Stimulated activated CD4-positive, alpha-beta T cell treated with anti-CD3 and anti-CD28 coated beads, Interleukin-2, amount 100 ng/mL, for 24 hours (primary cell): ENCODE measurements around the gene TLCD3A.
"Not testable (repeated sequence)": the region's sequence is repeated elsewhere in the genome, so short reads cannot be mapped to it uniquely, and the experiment has no call there.

Experiments used
- DNase-seq, 2 donors: peaks; one replicate each; pipeline ENCODE4 v3.0.0-alpha.2; 2020

Gene TLCD3A

DNA sequence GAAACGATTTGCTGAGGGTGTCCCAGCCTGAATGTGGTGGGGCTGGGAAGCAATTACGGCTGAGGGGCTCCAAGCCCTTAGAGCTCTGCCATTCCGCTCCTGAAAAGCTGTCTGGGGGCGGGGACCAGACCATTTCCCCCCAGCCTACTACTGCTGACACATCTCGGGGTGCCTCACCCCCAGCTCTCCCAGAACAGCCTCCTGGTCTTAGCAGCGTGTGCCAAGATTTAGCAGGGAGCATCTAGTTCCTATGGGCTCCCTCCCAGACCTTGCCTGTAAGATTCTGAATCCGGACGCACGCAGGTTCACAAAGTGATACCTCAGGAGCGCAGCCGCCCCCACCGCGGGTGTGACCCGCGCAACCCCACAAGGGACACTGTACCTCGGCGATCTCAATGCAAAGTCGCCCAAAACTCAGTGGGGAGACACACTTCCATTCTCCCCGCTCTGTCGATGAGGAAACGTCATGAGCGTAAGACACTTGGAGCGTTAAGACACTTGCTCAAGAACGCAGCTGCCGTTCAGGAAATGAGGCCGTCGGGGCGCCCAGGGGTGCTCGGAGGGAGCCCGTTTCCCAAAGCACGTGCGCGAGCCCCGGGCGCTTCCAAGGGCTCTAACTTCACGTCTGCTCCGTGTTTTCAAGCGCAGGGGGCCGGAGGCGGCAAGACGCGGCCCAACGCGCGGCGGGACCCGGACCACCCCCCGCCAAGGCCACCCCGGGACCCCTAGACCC, 19.0 kb downstream of the TLCD3A start:
- DNase-seq = peak; percentile 61 to 63

DNA sequence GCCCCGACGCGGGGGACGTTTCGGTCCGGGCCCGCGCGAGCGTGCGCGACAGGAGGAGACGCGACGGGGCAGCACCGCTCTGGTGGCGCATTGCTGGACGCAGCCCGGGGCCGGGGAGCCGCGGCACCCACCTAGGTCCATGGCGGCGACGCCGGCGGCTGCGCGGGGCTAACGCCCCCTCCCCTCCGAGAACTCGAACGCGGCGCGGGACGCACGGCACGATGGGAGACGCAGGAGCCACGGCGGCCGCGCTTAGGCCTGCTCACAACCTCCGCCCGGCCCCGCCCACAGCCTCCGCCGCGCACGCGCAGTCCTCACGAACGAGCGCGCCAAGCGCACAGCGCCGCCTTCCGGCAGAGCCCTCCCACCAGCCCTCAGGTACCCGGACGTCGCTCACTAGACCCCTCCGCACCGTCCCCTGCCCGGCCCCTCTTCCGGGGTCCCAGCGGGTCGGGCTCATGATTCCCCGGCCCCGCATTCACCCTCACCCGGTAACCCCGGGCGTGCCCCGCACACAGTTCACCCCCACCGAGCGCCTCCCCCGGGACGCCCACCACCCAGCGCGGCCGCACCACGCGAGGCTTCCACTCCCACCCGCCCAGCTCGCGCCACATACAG, 19.7 kb downstream of the TLCD3A start, which contains the start of gene GEMIN4:
Gene GEMIN4 (minus strand): TSS at position 263 of the 618 bp plus-strand sequence. CDS start 122 bp downstream, at position 141.
- DNase-seq = peak; percentile 99

DNA sequence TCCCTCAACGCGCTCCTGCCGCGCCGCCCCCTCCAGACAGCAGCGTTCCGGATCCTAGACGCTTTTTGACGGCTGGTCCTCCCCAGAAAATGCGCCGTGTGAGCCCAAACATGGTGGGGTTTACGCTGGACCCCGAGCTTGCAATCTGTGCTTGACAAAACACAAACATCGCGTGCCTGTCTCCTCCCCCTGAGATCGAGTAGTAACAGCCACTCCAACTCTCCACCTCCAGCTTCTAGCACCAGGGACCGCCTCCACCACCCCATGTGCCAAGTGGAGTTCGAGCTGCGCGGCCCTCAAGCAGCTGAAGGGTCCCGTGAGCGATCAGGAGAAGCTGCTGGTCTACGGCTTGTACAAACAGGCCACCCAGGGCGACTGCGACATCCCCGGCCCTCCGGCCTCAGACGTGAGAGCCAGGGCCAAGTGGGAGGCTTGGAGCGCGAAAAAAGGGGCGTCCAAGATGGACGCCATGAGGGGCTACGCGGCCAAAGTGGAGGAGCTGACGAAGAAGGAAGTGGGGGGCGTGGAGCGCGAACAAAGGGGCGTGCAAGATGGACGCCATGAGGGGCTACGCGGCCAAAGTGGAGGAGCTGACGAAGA, 20.3 kb downstream of the TLCD3A start:
- no peak for DNase-seq

DNA sequence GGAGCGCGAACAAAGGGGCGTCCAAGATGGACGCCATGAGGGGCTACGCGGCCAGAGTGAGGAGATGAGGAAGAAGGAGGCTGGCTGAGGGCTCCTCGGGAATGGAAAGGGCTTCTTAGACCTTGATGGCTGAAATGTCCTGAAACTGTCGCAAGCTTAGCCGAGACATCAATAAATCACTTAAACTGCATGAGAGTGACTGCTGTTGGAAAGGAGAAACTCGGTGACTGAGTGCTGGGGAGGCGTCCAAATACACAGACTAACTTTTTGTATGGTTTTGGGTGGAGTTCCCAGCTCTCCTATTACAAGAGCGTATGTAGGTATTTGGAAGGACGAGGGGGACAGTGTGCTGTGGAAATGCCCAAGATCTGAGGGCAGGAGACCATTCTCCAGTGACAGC, 21.0 kb downstream of the TLCD3A start:
- no peak for DNase-seq

DNA sequence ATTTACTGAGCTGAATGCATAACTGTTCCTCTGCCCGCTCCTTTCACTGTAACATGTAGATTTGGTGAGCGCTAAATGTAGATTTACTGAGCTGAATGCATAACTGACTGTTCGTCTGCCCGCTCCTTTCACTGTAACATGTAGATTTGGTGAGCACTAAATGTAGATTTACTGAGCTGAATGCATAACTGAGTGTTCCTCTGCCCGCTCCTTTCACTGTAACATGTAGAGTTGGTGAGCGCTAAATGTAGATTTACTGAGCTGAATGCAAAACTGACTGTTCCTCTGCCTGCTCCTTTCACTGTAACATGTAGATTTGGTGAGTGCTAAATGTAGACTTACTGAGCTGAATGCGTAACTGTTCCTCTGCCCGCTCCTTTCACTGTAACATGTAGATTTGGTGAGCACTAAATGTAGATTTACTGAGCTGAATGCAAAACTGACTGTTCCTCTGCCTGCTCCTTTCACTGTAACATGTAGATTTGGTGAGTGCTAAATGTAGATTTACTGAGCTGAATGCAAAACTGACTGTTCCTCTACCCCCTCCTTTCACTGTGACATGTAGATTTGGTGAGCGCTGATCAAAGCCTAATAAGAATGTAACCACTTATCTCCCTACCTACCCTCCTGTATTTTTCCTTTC, 23.0 kb downstream of the TLCD3A start:
- not testable (repeated sequence) for DNase-seq

DNA sequence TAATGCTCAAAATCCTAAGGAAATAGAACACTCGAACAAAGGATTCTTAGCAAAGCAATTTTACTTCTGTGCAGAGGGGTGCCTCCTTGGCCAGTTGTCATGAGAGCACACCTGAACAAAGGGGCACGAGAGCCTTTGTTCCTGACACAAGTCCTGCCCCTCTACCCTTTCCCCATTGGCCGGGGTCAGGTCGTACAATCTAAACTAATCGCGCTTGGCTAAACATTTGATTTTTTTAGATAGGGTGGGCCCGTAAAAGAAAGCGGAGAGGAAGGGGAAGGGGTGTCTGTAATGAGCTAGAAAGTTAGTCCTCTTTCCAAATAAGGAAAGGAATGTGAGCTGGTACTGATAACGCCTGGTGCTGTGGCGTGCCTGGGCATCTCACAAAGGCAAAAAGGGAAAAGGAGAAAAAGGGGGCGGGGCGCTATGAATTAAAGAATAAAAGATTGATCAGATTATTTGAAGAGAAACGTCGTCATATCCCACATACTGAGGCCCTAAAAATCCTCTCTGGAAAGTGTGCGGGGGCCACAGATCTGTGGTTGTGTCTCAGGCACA, 23.7 kb downstream of the TLCD3A start:
- DNase-seq = not testable (repeated sequence)

DNA sequence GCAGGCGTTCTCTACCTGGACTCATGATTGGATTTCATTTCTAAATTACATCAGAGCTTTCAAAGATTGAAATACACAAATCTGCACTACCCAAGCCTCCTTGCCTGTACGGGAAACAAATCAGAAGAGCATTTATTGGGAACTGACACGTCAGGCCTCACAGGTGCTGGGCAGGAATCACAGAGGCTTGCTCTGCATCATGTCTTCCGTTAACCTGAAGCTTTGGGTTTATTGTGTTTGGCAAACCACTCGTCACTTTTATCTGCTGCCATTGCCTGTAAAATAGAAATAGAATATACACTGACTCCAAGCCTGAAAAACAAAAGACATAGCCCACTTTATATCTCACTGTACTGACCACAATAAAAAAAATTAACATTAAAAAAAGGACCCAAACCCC, 27.6 kb downstream of the TLCD3A start:
- no peak for DNase-seq

DNA sequence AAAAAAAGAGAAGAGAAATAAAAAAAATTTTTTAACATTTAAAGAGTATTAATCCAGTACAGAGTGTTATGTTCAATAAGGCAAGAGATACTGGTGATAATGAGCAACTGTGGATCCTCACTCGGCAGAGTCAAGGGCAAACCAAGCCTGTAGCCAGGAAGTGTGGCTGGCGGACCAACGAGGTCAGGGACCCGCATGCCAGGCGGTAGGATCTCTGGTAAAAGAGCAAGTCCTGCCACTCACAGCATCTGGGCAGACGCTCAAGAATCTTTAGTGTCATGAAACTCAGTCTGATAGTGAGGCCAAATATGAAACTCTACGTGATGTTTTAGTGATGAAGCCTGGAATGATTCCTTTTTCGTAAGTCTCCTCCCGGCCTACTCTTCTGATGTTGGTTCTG, 28.0 kb downstream of the TLCD3A start:
- no peak for DNase-seq

DNA sequence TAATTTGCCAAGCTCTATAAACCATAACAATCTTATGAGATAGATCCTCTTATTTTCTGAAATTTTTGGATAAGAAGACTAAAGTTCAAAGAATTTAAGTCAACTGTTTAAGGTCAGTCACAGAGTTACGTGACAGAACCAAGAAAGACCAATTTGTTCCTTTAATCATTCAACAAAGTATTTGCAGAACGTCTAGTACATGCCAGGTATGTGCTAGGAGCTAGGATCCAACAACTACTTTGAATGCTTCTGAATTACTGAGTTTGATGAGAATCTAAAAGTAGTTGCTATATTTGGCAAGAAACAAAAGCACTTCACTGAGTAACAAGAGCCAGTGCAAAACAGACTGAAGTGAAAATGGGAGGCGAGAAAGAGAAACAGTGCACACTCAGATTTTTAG, 34.7 kb downstream of the TLCD3A start:
- DNase-seq = no peak

DNA sequence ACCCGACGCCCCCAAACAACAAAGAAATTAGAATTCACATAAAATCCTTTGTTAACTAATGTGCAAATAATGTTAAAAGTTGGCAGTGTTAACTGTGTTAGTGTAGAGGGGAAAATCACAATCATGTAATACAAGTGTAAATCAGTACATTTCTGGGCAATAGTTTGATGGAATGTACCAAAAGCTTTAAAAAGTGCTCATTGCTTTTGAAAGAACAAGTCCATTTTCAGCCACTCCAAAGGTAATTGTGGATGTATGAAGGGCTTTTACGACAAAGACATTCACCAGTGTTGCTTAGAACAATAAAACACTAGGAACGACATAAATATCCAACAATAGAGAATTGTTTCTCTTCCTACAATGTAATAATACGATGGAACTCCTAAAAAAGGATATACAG, 40.6 kb downstream of the TLCD3A start:
- DNase-seq = no peak

DNA sequence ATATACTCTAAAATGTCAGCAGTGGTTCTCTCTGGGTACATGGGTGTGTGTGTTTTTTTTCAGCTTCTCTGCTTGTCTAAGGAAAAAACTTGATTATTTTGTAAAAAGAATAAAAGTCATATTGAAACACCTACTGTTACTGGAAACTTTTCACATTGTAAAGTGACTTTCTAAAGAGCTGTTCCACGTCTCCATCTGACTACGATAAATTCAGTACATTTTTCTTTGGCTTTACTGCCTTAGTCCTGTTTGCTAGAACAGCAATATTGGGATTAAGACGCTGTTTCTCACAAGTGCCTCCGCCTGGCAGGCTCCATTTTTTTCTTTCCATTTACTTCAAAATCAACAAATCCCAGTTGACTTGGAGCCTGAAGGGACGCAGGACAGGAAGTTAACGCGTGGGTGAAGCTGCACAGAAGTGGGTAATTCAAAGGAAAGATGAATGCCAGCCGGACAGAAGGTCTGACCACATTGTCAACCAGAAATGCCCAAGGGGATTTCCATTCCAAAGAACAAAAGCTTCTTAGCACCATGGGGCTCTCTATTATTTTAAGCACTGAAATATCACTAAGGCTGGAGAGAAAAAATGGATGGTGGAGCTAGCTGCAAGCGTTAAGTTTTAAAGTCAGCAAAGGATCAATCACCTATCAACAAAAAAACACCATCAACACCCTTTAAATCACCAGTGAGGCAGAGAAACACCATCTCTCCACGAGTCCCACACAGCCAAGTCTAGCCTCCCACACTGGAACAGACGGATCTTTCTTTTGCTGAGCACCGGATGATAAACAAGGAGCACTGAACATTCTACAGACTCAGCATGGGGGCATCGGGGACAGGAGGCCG, 41.3 kb downstream of the TLCD3A start:
- DNase-seq = no peak

DNA sequence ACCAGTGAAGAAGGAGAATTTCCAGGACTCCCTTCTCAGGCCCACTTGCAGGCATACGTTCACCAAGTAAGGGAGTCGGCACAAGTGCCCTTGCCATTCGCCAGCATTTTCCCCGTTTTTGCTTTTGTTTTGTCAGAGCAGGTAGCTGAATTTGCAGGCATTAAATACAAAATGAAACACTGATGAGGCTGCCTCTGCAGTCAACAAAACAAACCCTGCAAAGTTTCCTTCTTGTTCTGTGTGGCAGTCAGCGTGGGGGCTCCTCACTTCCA, 41.9 kb downstream of the TLCD3A start:
- DNase-seq = no peak

DNA sequence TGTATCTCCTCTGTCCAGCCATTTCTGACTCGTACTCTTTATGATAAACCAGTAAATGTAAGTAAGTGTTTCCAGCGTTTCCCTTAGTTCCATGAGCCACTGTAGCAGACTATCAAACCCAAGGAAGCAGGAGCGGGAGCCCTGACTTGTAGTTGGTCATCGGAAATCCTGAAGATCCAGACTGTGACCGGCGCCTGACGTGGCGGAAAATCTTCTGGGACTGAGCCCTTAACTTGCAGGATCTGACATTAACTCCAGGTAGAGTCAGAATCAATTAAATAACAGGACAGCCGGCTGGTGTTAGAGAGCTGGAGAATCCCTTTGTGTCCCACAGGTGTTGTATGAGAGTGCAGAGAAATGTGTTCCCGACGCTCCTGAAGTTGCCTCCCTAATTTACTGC, 45.7 kb downstream of the TLCD3A start:
- no peak for DNase-seq

DNA sequence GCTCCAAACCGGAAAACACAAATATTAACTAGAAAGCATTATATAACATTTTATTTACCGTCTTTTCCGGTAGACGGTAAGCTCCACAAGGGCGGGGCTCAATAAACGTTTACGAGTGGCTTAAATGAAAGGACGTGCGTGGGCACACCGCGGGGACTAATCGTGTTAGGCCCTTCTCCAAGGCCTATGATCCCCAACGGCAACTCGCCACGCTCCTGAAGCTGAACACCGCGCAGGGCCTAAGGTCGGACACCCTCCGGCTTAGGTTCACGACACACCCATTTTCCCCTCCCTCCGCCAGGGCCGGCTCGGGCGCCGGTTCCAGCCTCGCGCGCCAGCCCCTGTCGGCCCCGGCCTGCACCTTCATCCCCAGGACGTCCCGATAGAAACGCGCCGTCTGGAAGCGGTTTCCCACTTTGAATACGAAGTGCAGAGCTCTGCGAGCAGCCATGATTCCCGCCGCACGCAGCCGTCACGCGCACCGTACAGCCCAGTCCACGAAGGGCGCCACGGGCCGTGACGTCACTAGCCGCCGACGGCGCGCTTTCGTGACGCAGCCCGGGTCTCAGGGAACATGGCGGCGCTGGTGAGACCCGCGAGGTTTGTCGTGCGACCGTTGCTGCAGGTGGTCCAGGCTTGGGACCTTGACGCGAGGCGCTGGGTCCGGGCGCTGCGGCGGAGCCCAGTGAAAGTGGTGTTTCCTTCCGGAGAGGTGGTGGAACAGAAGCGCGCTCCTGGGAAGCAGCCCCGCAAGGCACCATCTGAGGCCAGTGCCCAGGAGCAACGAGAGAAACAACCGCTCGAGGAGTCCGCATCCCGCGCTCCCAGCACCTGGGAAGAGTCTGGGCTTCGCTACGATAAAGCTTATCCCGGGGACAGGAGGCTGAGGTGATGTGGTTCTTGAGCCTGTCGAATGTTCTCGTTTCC, 49.7 kb downstream of the TLCD3A start, which contains the start of the genes GLOD4 and MRM3:
Gene GLOD4 (minus strand): TSS at position 476 of the 927 bp plus-strand sequence. CDS start 25 bp downstream, at position 451.
Gene MRM3 (plus strand): TSS at position 549 of the 927 bp plus-strand sequence. CDS start 26 bp downstream, at position 575.
- DNase-seq = peak; percentile 95 to 96

DNA sequence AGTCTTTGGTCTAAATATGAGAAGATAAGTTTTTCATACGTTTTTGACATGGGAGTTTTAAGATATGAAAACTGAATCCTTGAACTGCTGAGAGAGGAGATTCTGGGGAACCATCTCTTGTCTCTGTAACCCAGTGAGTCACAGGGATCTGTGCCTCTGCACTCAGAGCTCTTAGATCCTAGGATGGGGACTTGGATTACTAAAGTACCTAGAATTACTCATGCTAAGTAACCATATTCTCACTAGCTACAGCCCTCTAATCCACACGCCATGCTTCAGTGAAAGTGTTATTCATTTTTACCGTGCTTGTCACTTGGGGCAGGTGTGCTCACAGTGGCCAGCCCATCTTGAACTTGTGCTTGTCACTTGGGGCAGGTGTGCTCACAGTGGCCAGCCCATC, 51.7 kb downstream of the TLCD3A start:
- DNase-seq = no peak

DNA sequence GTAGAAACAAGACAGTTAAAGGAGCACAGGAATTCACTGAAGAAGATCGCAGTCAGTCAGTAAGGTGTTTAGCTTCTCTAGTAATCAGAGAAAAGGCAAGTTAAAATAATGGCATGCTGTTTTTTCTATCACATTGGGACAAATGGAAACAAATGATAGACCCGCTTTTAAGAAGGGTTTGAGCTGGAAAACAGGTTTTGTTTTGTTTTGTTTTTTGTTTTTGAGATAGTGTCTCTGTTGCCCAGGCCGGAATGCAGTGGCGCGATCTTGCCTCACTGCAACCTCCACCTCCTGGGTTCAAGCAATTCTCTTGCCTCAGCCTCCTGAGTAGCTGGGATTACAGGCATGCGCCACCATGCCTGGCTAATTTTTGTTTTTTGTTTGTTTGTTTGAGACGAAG, 53.5 kb downstream of the TLCD3A start:
- not testable (repeated sequence) for DNase-seq

DNA sequence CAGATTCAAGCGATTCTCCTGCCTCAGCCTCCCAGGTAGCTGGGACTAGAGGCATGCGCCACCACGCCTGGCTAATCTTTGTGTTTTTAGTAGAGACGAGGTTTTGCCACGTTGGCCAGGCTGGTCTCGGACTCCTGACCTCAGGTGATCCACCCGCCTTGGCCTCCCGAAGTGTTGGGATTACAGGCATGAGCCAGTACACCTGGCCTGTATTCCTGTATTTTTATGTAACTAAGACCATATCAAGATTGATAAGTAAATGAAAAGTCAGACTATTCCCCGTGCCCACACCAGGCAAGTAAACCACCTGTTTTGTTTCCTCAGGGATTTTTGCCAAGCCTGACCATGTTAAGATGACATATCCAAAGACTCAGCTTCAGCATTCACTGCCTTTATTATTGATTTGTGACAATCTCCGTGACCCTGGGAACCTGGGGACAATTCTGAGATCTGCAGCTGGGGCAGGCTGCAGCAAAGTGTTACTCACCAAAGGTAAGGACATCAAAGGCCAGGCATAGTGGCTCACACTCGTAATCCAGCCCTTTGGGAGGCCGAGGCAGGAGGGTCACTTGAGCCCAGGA, 55.3 kb downstream of the TLCD3A start:
- DNase-seq = no peak

DNA sequence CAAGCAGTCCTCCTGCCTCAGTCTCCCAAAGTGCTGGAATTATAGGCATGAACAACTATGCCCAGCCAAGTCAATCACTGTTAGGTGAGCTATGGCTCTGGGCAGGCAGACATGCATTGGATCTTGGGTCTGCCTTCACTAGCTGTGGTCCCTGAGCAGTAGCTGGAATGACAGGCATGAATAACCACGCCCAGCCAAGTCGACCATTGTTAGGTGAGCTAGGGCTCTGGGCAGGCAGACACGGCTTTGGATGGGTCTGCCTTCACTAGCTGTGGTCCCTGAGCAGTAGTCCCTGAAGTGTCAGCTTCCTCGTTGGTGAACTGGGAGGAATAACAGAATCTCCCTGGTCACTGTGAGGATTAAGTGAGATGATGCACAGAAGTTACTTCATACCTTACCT, 56.2 kb downstream of the TLCD3A start:
- no peak for DNase-seq

DNA sequence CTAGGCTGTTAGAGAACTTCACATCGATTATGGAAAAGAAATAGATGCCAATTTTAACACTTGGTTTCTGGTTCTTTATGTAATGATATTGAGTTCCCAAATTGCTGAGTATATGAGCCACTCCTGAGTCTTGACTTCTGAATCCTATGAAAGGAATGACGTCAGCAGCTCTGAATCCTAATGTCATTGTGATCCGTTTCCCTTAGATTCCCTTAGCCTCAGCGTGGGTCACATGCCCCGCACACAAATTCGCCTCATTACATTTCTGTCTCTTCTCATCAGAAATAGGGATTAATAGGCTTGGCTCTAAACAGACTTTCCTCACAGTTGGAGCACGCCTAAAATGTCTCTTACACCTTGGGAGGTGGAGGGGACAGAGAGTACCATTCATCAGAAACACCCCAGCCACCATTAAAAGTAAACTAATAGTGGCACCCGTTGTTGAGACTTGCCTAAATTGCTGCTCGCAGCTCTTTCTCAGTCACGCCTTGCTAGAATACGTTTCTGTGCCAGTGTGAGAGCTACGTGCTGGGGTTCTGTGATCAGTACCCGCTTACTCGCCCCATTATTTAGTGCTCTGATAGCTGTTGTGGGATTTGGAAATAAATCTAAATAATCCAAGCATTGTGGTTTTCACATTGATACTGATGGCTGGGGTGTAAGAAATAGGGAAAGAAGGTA, 56.9 kb downstream of the TLCD3A start:
- no peak for DNase-seq
